Embryonic facial prominence (tissue), 1 donor: ENCODE measurements around the gene SOD3.

ENCODE experiments used
- DNase-seq: peaks from one replicate; pipeline ENCODE4 v3.0.0-alpha.2; 2016; ENCODE audit errors: extremely low spot score

Gene SOD3

DNA sequence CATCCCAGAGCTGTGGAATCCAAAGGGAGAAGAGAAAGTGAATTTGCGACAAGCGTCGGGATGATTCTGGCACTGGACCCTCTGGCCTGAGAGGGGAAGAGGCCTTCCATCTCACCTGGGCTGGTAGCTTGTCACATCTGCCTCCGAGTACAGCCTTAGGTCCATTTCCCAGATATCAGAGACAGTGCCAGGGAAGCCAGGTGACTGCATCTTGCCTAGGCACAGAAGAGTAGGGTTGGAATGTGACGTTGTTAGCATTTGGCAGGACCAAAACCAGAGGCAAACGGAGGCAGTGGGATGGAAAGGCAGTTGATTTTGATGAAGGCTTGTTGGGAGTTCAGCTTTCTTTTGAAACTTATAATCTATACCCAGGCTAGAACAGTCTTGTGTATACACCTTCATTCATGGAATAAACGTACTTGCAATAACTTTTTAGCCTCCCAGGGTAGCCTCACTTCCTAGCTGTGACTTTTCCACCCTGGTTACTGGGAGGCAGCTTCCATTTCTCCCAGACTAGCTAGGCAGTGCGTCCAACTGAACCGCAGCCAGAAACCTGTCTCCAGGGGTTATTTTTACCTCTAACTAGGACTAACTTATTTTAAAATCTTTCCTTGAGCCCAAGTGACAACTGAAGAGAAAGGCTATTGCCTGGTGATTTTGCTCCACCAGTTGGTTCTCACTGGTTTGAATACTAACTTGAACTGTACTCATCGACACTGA lies 5.9 kb downstream of the SOD3 start:
- DNase-seq = no peak

DNA sequence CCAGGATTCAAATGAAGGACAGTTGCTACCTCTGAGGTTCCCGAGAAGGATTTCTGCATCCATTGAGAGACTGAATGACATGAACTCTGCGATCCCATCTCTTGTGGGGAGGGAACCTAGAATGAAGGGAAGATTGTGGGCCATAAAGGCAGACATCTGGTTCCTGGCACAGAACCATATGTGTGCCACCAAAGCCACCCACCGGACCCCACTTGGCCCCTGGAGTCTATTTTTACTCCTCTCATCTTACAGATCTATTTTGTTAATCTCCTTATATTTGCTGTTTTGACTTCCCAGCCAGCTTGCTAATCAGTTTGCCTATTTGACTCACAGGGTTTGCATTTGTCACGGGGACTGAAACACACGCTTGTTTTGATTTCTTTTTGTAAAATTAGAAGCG lies 7.3 kb downstream of the SOD3 start:
- no peak for DNase-seq

DNA sequence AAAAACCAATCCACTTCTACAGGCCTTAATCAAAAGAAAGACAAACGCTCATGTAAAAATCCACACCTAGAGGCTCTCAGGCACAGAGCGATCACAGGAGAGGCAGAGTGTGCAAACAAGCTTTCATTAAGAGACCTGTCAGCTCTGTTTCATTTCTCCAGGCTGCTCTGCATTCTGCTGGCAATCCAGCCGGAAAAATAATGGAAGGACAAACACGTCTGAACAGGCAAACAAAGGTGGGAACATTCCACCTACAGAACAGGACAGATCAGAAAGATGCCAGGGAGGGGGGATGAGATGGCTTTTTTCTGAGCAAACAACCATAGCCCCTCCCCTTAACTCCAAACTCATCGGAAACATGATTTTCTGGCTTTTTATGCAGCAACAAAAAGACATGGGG lies 9.7 kb downstream of the SOD3 start:
- DNase-seq = no peak

DNA sequence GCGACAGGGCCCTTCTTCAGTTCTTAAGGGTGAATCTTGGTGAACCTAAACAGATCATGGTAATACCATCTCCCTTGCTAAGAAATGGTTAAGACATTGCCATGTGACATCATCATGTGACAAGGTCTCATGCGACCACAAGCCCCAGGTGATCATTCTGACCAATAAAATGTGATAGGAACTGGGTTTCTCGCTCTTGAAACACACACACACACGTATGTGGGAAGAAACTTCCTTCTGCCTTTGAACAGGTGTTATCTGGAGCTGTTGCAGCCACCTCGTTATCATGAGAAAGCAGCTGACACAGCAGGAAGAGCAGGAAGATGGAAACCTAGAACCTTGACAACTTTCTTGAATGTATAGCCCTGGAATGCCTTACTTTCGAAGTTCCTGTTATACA lies 10.2 kb downstream of the SOD3 start:
- no peak for DNase-seq

DNA sequence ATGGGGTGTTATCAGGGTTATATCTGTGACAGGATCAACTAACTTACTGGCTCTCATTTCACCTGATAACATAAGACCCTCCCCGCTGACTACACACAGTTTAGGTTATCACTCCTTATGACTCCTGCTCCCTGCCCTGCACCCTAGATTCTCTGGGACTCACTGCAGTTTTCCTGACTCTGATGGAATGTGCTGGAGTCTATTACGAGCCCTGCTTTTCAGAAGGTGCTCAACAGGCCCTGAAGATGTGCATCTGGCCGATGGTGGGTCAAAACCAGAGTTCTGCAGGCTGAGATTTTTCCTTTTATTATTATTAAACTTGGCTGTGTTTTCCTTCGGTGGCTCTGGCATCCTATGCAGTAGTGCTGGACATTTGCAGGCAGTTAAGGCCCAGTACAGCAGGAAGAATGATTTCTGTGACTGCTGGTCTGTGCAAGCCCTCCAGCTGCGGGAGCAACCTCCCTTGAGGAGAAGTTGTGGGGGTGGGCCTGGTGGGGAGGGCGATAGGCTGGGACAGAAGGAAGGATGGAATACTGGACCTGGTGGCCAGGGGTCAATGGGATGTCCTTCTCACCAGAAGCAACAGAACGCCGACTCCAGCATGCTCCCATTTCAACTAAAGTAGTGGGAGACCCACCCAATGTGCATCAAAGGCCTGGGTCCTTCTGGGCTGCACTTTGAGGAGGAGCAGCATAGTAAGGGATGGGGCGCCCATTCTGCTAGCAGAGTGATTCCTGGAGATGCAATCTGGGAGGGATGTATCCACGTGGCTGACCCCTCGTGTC lies 11.0 kb downstream of the SOD3 start:
- no peak for DNase-seq

DNA sequence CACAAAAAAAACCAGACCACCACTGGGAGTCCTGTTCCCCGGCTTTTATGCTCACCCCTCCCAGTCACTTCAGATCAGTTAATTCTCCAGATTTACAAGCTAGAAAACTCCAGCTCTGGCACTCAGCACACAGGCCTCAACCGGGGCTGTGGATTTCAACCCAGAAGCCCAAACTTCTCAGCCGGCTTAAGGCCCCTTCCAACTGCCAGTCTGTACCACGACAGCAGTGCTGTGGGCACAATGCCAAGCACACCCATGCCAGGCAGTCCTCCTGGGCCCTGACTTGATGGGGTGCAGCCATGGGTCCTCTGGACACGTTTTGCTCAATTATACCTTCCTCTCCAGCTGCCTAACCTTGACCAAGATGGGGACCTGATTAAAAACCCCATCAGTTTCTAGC lies 12.2 kb downstream of the SOD3 start:
- DNase-seq = no peak

DNA sequence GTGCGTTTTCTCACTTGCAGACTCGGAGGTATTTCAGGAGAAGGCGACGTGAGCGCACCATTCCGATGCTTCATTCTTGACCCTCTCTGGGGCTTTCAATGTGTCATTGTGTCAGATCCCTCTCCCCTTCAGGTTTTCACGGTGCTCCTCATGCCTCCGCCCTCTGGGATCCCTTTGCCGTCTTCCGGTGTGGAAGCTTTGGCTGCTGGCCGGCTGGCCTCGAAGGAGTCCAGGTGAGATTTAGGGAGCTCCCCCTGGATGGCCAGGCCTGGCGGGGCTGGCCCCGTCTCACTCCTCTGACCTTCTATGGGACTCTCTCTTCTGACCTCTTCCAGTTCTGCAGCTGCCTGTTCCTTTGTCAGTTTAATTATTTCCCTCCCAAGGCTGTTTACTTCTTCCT lies 12.9 kb downstream of the SOD3 start:
- no peak for DNase-seq

DNA sequence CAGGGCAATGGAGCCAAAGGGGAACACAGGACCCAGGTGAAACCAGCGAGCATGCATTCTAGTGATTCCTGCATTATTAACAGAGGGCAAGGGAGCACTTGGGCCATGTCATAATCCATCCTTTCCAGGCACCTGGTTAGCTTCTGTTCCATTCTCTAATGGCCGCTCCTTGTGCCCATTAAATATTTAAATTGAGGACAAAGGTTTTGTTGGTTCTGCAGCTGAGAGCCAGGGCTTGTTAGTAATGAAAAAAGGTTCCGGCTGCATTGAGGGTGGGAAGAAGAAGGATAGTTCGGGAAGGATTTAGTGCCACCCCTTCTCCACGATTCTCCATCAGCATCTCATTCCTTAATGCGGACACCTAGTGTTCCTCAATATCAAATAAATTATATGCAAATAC lies 13.6 kb downstream of the SOD3 start:
- no peak for DNase-seq

DNA sequence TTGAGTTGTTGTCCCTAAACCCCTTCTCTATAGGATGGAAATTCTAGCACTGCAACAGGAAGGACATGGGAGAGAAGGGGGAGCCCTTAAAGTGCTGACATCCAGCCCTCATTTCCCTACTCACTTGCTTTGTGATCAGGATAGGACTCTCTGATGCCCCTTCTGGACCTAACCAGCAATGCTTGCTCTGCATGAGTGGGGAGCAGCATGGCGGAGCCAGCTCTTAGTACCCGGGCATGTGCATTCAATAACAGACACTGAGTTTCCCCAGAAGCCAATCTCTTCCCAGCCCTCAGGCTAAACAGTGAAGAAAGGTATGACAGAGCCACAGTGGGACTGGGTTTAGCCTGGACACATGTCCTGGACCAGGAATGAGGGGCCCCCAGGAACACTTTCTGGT lies 14.0 kb downstream of the SOD3 start:
- no peak for DNase-seq

DNA sequence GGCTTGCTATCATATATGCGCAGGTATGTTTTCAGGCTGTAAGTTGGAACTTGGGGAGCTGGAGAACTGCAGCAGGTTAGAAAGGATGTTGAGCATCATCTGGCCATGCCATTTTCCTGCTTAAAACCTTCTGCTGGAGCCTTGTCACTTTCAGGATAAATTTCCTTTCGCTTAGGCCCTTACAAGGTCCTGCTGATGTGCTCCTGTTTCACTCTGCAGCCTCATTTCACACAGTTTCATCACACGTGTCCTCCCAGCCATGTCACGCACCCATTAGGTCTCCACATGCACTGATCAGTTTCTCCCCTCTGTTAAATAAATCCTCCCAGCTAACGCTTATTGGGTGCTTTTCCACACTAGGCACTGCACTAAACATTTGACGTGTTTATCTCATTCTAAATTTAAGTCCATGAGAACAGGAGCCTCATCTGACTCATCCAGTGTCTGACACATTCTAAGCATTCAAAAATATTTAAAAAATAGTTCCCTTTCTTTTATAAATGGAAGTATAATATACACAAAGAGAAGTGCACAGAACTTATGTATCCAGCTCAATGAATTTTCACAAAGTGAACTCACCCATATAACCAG lies 14.5 kb downstream of the SOD3 start:
- no peak for DNase-seq

DNA sequence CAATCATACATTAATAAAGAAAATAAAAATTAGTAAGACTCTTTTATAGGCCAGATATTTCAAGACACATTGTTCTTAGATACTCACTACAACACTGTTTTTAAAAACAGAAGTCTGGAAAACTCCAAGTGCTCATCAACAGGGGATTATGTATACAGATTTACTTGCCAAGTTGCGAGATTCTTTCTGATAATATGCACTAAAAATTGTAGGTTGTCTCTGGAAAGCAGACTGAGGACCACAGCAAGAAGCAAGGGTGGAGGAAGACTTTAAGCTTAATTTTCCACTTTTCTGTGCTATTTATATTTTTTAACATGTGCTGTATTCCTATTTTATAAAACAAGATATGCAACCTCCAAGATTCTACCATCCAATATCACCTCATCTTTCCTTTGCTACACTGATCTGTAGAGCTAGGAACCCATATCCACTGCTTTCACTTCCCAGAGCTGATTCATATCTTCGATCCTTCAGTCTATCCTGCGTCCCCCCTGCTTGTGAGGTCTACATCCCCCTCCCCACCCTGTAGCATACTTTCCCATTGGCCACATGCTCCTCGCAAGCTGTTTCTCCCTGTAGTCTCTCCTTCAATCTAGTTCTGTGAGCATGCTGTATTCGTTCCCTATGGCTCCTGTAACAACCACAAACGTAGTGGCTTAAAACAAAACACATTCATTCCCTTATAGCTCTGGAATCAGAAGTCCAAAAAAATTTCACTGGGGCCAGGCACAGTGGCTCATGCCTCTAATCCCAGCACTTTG lies 15.7 kb downstream of the SOD3 start:
- no peak for DNase-seq

DNA sequence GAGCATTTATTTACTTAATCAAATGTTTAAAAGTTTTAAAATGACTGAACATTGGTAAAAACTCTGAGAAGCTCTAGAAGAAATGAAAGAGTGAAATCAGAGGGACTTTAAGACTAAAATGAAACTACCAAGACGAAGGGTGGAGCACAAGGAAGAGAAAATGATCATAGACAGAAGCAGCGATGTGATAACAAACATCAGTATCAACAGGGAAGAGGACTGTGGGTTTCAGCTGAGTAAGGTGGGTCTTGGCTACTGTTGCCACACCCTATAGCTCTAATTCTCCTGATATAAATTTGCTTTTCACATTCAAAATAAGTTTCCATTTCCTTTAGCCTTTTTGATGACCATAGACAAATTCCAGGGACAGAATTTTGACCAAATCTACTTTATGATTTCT lies 18.4 kb downstream of the SOD3 start:
- no peak for DNase-seq

DNA sequence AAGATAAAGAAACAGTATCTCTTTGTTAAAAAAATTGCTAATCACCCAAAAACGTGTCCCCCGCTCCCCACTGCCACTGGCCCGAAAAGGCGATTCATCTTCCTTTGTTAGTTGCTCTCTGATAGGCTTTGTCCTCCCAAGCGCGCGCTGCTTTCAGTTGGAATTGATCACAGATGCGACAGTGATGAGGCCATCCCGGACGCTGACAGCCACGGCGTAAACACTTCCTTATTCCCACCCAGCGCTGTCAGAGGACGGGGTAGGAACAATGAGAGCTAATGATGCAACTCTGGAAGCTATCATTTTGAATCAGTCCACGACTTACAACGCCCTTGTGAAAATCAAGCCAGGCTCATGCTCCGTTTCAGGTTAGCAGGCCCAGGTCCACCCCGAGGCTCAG lies 21.4 kb downstream of the SOD3 start:
- no peak for DNase-seq

DNA sequence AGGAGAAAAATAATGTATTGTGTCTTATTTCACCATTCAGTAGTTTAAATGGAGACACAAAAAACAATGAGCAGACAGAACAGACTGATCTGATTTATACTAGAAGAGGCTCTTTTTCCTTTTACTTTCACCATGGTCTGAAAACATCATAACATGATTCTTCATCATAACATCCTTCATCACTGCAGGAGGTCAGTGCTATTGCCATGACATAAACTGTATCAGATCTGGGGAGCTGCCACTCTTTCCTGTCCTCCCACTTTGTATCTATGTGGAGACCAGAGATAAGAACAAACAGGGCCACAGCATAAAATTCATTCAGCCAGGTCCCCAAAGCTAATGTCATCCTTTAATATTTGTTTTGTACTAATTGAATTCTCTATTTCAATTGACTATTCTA lies 25.2 kb downstream of the SOD3 start:
- no peak for DNase-seq

DNA sequence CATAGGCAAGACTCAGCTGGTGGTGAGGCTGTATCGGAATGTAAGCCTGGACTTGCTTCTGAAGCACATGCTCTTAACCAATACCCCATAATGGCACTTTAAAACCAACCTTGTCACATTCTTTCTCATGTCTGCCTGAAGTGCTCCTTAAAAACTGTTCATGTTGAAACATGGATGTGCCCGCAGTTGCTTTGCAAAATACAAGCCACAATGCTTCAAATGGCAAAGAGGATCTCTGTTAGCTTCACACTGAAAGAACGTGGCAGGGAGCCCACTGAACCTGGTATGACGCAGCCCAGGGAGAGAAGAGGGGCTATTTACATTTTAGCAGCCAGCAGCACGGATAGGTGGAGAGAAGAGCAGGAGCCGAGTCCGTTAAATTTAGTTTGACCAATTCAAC lies 29.3 kb downstream of the SOD3 start:
- no peak for DNase-seq

DNA sequence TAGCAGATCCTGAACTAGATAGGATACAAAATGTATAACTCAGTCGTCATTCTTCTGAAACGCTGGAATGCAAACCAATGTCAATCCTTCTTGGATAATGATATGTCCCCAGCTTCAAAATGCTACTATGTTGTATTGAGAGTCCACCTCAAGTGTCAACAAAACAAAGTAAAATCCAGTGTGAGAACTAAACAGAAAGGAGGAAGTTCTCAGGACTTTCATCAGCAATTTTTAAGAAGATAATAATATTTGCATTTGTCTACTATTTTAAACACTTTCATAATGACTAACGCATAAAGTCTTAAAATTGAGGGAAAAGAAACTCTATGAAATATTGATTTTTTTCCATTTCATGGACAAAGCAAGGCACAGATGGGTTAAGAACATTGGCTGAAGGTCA lies 36.3 kb downstream of the SOD3 start:
- no peak for DNase-seq

DNA sequence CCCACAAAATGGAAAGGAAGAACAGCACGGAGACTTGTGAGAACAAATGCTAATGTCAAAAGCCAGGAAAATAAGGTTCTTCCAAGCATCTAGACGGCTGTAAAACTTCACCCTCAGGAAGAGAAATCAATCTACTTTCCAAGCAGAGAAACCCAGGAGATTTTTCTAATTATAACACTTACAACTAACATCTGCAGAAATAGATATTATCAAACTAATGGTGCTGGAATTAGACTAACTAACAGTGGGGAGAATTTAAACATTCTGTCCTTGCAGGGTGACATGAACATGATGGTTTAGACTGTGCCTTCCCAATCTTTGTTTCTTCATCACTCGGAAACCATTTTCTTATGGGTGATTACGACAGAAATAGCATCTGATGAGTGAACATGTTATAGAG lies 40.3 kb downstream of the SOD3 start:
- no peak for DNase-seq

DNA sequence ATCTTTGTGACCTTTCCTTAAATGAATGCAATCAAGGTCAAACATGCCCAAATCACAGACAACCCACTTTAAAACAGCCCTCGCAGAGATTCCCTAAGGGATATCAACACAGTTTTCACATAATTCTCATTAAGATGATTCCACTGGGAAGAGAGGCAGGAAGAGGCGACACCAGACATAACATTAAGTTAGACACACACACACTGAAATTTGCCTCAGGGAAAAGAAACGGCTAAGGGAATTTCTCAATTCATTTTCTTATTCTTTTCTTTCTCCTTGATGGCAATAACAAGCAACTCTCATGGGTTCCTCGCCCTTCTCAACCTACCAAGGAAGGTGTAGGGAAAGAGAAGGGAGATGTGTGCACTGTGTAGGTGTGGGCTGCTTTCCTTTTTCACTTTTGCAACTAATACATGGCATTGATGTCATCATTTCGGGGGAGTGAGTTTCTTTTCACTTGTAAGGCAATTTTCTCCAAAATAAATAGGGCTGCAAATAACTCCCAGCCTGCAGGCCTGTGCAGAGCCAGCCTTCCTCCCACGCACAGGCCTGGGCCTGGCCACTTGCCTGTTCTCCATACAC lies 41.4 kb downstream of the SOD3 start:
- DNase-seq = no peak

DNA sequence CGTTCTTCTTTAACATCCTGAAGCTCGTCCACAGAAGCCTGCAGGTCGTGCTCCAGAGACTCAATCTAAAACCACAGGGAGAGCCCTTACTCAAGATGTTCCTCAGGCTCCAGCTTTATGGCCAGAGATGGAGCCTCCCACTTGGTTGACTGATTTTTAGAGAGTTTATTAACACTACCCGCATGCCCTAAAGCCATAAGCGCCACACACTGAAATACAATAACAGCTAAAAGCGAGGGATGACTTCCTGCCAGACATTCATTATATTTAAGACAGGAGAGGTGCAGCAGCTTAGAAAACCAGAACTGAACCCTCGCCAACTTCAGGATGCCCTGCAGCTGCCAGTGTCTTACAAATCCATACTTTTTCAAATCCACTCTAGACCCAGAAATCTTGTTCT lies 42.0 kb downstream of the SOD3 start:
- DNase-seq = no peak

DNA sequence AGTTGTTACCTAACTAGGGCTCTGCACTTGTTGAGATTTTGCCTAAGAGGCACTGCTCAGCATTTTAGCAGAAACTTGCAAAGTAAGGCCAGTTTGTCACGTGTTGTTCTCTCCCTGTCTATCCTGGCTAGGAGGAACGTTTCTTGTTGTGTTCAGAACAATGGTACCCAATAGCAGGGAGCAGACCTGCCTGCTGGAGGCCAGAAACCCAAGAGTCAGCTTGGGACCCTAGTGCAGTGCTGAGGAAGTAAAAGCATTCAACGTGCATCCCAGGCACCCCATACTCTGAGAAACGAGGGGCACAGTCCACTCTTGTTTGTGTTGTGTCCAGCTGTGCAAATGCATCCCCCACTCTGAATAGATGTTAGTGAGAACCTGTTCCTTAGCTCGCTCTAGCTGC lies 42.4 kb downstream of the SOD3 start:
- no peak for DNase-seq

DNA sequence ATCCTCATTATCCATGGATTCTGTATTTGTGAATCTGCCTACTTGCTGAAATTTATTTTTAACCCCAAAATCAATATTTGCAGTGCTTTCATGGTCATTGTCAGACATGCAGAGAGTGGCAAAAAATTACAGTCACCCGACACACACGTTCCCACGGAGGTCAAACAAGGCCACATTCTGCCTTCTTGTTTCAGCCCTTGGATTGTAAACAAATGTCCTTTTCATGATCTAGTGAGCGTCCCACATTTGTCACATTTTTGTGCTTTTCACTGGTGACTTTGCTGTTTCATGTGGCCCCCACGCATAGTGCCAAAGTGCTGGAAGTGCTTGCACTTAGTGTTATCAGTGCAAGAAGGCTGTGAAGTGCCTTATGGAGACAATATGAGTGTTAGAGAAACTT lies 45.0 kb downstream of the SOD3 start:
- no peak for DNase-seq
